SH-SY5Y (cell line): ENCODE measurements around the gene OR4D1.

Experiments
- GATA2 ChIP-seq: IDR thresholded peaks from 2 replicates; pipeline ENCODE4 v1.6.1; 2011; ENCODE audit warnings: mild to moderate bottlenecking, low read depth, low read length
- GATA3 ChIP-seq: IDR thresholded peaks from 2 replicates; pipeline ENCODE4 v1.6.1; 2011; ENCODE audit warnings: low read depth, mild to moderate bottlenecking, low read length, moderate library complexity

- TF ChIP-seq GATA3 (no peak), GATA2 (no peak)
Measured at GRCh38 chr17:58193641-58194255, 45.6 kb downstream of the OR4D1 start.
